CD8-positive, alpha-beta memory T cell (primary cell): ENCODE data around the gene RAX2. TPM values are rescaled to one million over a fixed set of nuclear protein-coding genes. Genes with fewer than 3 reads are reported as not detected.
A peak's percentile ranks its signal among the peaks of the same experiment; 100 is the strongest.

Source experiments
- CTCF ChIA-PET: fragments of 350-600 bp; sonication (Branson Sonifier 250); formaldehyde crosslinking; loops from one replicate; lab custom pipeline; 2021; ENCODE audit warnings: antibody characterized with exemption; lab: Charles Lee
- POLR2A ChIA-PET: fragments of 350-600 bp; sonication (Branson Sonifier 250); formaldehyde crosslinking; loops from one replicate; lab custom pipeline; 2021; ENCODE audit warnings: antibody characterized with exemption; lab: Charles Lee
- DNase-seq, 5 donors: peaks; one replicate each; pipeline versions ENCODE4 v3.0.0 to v3.0.0-alpha.2; 2020 to 2022; ENCODE audit warnings: mixed read lengths in 1 of 5
- H3K27ac ChIP-seq: one replicate; pipeline ENCODE4 v1.7.0; 2013; ENCODE audit warnings: low read depth, mild to moderate bottlenecking, low read length, moderate library complexity
- H3K27me3 ChIP-seq: 2 replicates; pipeline ENCODE4 v1.7.0; 2013; ENCODE audit warnings: low read length, mild to moderate bottlenecking; ENCODE audit not compliant: insufficient read depth, poor library complexity, severe bottlenecking
- H3K36me3 ChIP-seq: 2 replicates; pipeline ENCODE4 v1.7.0; 2013; ENCODE audit warnings: mild to moderate bottlenecking, low read length, moderate library complexity; ENCODE audit not compliant: insufficient read depth
- H3K4me1 ChIP-seq: 2 replicates; pipeline ENCODE4 v1.7.0; 2013; ENCODE audit warnings: mild to moderate bottlenecking, low read length, moderate library complexity; ENCODE audit not compliant: insufficient read depth
- H3K4me3 ChIP-seq: 2 replicates; pipeline ENCODE4 v1.7.0; 2013; ENCODE audit warnings: mild to moderate bottlenecking, low read length
- H3K9me3 ChIP-seq: 2 replicates; pipeline ENCODE4 v1.7.0; 2013; ENCODE audit warnings: mild to moderate bottlenecking, low read length
- H3K27ac Mint-ChIP-seq, 8 donors: one replicate each; pipeline ENCODE4 v1.8.0; 2020 to 2021; ENCODE audit warnings: mixed read lengths in 8 of 8, mild to moderate bottlenecking in 6 of 8, inconsistent platforms in 3 of 8, moderate library complexity in 3 of 8
- H3K27me3 Mint-ChIP-seq, 2 donors: one replicate each; pipeline ENCODE4 v1.8.0; 2020 to 2021; ENCODE audit warnings: mixed read lengths in 2 of 2, mild to moderate bottlenecking in 1 of 2, moderate library complexity in 1 of 2
- H3K36me3 Mint-ChIP-seq, 3 donors: one replicate each; pipeline ENCODE4 v1.8.0; 2020 to 2021; ENCODE audit warnings: mixed read lengths in 3 of 3, inconsistent platforms in 1 of 3, mild to moderate bottlenecking in 1 of 3
- H3K4me1 Mint-ChIP-seq, 3 donors: one replicate each; pipeline ENCODE4 v1.8.0; 2020 to 2021; ENCODE audit warnings: mixed read lengths in 3 of 3, inconsistent platforms in 1 of 3, mild to moderate bottlenecking in 1 of 3
- H3K4me3 Mint-ChIP-seq, 7 donors: one replicate each; pipeline ENCODE4 v1.8.0; 2020 to 2021; ENCODE audit warnings: mixed read lengths in 7 of 7, mild to moderate bottlenecking in 6 of 7, moderate library complexity in 4 of 7, inconsistent platforms in 2 of 7
- H3K9me3 Mint-ChIP-seq, 5 donors: one replicate each; pipeline ENCODE4 v1.8.0; 2020 to 2022; ENCODE audit warnings: mixed read lengths in 5 of 5, mild to moderate bottlenecking in 3 of 5, moderate library complexity in 2 of 5, inconsistent platforms in 1 of 5
- polyA plus RNA-seq: library from polyadenylated mRNA; unstranded; fragments of 300-500 nt; fragmentation: Illumina TruSeq; gene quantifications from one replicate; pipeline ENCODE4 v1.2.3, GENCODE V29; 2021
- total RNA-seq, 2 experiments: library from RNA; stranded (reverse); gene quantifications; one replicate each; pipeline ENCODE4 v1.2.3, GENCODE V29; 2021

Gene RAX2
- total and polyA plus RNA-seq, 3 experiments from 2014 or later: not detected

DNA sequence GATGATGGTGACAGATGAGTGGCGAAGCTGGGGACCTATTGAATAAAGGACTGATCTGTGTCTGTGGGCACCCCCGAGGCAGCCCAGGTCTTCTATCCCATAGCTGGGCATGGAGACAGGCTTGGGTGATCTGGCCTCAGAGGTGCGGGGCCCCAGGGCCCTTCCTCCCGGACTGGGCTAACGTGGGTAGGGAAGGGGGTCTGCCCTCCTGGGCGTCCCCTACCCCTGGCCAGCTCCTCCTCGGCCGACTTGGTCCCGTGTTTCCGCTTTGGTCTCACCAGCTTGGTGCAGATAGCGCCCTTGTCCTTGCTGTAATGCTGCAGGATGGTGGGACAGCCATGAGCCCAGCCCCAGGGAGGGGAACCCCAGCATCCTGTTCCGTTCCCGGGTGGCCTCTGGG, 10.9 kb upstream of the RAX2 start:
- Histone ChIP-seq H3K27ac (no peak overlapping the region), H3K9me3 (peaks cover 15% of the 10 kb centered on the region), H3K36me3 (peaks cover 7% of the 10 kb centered on the region), H3K27me3 (no peaks in the 10 kb centered on the region), H3K4me1 (peaks cover 14% of the 10 kb centered on the region), H3K4me3 (no peak overlapping the region)
- Mint-ChIP-seq H3K36me3 (peaks cover 6 to 24% (median 20%) of the 10 kb centered on the region in 3 donors), H3K4me3 (peak overlapping the region in 2 of 7 donors; percentile 18 to 59), H3K9me3 (peaks cover 10 to 20% (median 16%) of the 10 kb centered on the region in 5 donors), H3K27me3 (peaks cover 0 to 1% of the 10 kb centered on the region in 2 donors), H3K4me1 (peaks cover 23 to 36% (median 31%) of the 10 kb centered on the region in 3 donors), H3K27ac (peak overlapping the region in 1 of 8 donors; percentile 70)
- no peak for DNase-seq
- CTCF ChIA-PET: interaction anchor here (0.6 to 3.4 kb wide), 7 partner anchors 20 to 102 kb away, joined by 3 to 15 read pairs (median 6); partner anchors contain the start of gene MRPL54
- POLR2A ChIA-PET: no interaction called here

DNA sequence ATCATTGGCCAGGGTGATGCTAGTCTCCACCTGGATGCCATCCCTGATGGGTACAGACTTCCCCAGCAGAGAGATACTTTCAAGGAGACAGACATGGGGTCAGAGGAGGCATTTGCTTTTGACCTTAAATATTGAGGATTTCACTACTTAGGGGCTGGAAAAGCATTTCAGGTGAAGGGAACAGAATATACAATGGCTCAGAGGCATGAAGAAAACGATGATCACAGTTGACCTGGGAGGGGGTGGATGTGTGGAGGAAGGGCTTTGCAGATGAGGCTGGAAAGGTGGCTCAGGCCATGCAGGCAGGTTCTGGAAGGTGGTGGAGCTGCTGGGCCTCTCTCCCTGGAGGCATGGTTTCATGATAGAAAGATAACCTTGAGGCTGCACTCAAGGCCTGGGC, 10.3 kb upstream of the RAX2 start:
- H3K4me1 ChIP-seq: peaks cover 14% of the 10 kb centered on the region
- Mint-ChIP-seq H3K4me1 (peaks cover 23 to 33% (median 29%) of the 10 kb centered on the region in 3 donors), H3K27ac (peak overlapping the region in 4 of 8 donors; percentile 61 to 83 (median 66)), H3K27me3 (peaks cover 0 to 1% of the 10 kb centered on the region in 2 donors), H3K9me3 (peaks cover 10 to 20% (median 16%) of the 10 kb centered on the region in 5 donors), H3K36me3 (peaks cover 6 to 24% (median 20%) of the 10 kb centered on the region in 3 donors), H3K4me3 (peak overlapping the region in 6 of 7 donors; percentile 18 to 73 (median 46))
- H3K36me3 ChIP-seq: peaks cover 7% of the 10 kb centered on the region
- CTCF ChIA-PET: interaction anchor here (1.1 to 3.4 kb wide), 3 partner anchors 30 to 85 kb away, joined by 3 to 15 read pairs (median 6); no protein-coding TSS in a partner anchor
- no peaks in the 10 kb centered on the region for H3K27me3 ChIP-seq
- H3K4me3 ChIP-seq: no peak overlapping the region
- H3K27ac ChIP-seq: no peak overlapping the region
- DNase-seq: no peak
- POLR2A ChIA-PET: no interaction called here
- peaks cover 15% of the 10 kb centered on the region for H3K9me3 ChIP-seq

DNA sequence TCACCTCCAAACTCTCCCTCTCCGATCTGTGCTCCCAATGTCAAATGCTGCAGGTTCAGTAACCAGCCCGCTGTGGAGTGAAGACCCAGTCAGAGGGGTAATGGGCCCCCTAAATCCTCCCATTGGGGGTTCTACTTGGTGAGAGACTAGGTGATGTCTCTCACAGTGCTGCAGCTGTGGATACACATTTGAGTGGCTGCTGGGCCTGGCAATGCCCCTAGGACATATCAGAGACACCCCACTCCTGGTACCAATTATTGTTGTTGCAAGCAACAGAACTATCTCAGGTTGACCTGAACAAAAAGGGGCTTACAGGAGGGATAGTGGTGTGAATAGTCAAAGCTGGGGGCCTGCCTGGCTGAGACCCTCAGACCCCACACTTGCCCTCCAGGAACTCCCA, 9.6 kb upstream of the RAX2 start:
- CTCF ChIA-PET: interaction anchor here (1.3 to 1.9 kb wide), 2 partner anchors 16 to 41 kb away, joined by 3 to 4 read pairs; no protein-coding TSS in a partner anchor
- peaks cover 7 to 24% (median 20%) of the 10 kb centered on the region in 3 donors for H3K36me3 Mint-ChIP-seq
- Histone ChIP-seq H3K4me3 (no peak overlapping the region), H3K27ac (no peak overlapping the region), H3K36me3 (peaks cover 7% of the 10 kb centered on the region), H3K27me3 (no peaks in the 10 kb centered on the region), H3K9me3 (peaks cover 15% of the 10 kb centered on the region), H3K4me1 (peaks cover 10% of the 10 kb centered on the region)
- peaks cover 23 to 30% (median 25%) of the 10 kb centered on the region in 3 donors for H3K4me1 Mint-ChIP-seq
- H3K27me3 Mint-ChIP-seq: peaks cover 0 to 1% of the 10 kb centered on the region in 2 donors
- peak overlapping the region in 4 of 8 donors; percentile 40 to 72 (median 62) for H3K27ac Mint-ChIP-seq
- peaks cover 10 to 20% (median 16%) of the 10 kb centered on the region in 5 donors for H3K9me3 Mint-ChIP-seq
- H3K4me3 Mint-ChIP-seq: peak overlapping the region in 2 of 7 donors; percentile 28 to 59
- POLR2A ChIA-PET: interaction anchor here (1.1 kb wide), 1 partner anchor 19 kb away, joined by 6 read pairs; the partner anchor contains the start of gene MRPL54
- no peak for DNase-seq

DNA sequence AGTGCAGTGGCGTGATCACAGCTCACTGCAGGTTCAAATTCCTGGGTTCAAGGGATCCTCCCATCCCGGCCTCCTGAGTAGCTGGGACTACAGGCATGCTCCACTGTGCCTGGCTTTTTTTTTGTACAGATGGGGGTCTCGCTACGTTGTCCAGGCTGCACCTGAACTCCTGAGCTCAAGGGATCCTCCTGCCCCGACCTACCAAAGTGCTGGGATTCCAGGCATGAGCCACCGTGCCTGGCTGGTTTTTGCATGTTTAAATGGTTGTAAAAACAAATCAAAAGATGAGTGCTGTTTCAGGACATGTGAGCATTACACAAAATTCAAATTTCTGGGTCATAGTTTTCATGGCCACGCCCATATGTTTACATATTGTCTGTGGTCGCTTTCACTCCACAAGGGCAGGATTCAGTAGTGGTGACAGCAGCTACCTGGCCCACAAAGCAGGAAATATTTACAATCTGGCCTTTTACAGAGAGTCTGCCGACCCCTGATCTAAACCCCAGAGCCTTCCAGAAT, 8.8 kb upstream of the RAX2 start:
- POLR2A ChIA-PET: interaction anchor here (1.1 kb wide), 1 partner anchor 19 kb away, joined by 6 read pairs; the partner anchor contains the start of gene MRPL54
- Histone ChIP-seq H3K9me3 (peaks cover 15% of the 10 kb centered on the region), H3K36me3 (peaks cover 7% of the 10 kb centered on the region), H3K4me1 (peaks cover 9% of the 10 kb centered on the region), H3K4me3 (no peak overlapping the region), H3K27ac (no peak overlapping the region), H3K27me3 (no peaks in the 10 kb centered on the region)
- CTCF ChIA-PET: interaction anchor here (1.0 to 2.2 kb wide), 4 partner anchors 17 to 42 kb away, joined by 3 to 9 read pairs (median 4); partner anchors contain the start of genes APBA3 and MRPL54
- H3K9me3 Mint-ChIP-seq: peaks cover 10 to 20% (median 16%) of the 10 kb centered on the region in 5 donors
- H3K4me1 Mint-ChIP-seq: peaks cover 23 to 28% (median 25%) of the 10 kb centered on the region in 3 donors
- H3K27ac Mint-ChIP-seq: peak overlapping the region in 6 of 8 donors; percentile 7 to 72 (median 58)
- H3K27me3 Mint-ChIP-seq: peaks cover 0 to 1% of the 10 kb centered on the region in 2 donors
- no peak for DNase-seq
- peak overlapping the region in 1 of 7 donors; percentile 46 for H3K4me3 Mint-ChIP-seq
- peaks cover 7 to 22% (median 20%) of the 10 kb centered on the region in 3 donors for H3K36me3 Mint-ChIP-seq

DNA sequence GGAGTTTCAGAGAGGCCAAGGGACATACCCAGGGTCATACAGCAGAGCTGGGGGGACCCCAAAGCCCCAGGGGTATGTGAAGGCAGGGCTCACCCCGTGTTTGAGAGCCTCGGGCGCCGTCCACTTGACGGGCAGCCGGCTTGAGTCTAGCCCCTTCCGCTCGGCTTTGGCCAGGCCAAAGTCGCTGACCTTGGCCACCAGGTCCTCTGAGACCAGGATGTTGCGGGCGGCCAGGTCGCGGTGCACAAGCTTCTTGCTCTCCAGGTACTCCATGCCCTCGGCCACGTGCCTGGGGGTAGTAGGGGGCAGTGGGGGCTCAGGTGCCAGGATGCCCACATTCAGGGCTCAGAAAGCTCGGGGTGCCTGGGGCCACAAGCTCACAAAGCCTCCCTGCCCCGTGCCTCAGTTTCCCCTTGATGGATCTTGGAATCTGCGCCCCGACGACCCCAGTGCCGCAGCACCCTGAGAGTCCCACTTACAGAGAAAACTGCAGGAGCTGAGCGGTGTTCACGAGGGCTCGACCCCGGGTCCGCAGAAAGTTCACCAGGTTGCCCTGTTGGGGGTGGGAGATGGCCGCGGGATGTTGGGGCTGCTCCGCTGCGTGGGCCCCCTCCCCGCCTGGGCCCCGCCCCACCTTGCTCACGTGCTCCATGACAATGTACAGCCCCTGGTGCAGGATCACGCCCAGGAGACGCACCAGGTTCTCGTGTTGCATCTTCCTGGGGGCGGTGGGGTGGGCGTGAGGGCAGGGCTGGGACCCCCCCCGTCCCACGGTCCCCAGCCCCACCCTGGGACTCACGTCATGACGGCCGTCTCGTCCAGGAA, 7.1 kb upstream of the RAX2 start:
- peaks cover 7% of the 10 kb centered on the region for H3K36me3 ChIP-seq
- H3K4me1 Mint-ChIP-seq: peaks cover 11 to 19% (median 18%) of the 10 kb centered on the region in 3 donors
- POLR2A ChIA-PET: interaction anchor here (1.1 kb wide), 1 partner anchor 16 kb away, joined by 4 read pairs; the partner anchor contains the start of gene MRPL54

DNA sequence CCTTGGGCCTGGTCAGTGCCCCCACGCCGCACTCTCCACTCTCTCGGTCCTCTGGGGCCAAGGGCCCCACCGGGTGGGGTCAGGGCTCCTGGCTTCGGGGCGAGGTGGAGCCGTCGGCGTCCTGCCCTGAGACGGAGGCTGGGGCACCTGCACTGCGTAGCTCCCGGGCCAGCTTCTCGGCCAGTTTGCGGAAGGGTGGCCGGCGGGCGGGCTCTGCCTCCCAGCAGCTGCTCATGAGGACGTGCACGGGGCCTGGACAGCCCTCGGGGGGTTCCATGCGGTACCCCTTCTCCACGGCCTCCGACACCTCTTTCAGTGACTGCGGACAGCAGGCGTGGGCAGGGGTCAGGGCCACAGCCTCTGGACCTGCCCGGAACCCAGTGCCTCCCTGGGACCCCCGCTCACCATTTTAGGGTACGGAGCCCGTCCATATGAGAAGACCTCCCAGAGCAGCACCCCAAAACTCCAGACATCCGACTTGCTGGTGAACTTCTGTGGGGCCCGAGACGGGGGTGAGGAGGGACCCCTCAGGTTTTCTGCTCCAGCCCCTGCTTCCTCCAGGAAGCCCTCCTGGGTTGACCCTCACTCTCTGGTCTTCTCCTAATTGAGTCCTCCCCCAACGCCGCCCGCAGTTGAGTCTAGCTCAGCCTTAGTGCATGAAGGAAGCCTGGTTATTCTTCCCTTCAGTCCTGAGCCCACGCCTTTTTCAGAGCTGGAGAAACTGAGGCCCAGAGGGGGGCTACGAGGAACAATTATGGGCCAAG, 6.3 kb upstream of the RAX2 start:
- no peaks in the 10 kb centered on the region for H3K27me3 ChIP-seq
- H3K9me3 ChIP-seq: peaks cover 15% of the 10 kb centered on the region
- no peak overlapping the region for H3K4me3 ChIP-seq
- H3K9me3 Mint-ChIP-seq: peaks cover 10 to 20% (median 16%) of the 10 kb centered on the region in 5 donors
- no peak overlapping the region for H3K4me3 Mint-ChIP-seq
- peaks cover 7% of the 10 kb centered on the region for H3K36me3 ChIP-seq
- H3K27ac ChIP-seq: no peak overlapping the region
- ChIA-PET POLR2A (interaction anchor here (1.0 kb wide), 1 partner anchor 18 kb away, joined by 3 read pairs; no protein-coding TSS in a partner anchor), CTCF (interaction anchor here (1.0 kb wide), 1 partner anchor 16 kb away, joined by 3 read pairs; the partner anchor contains the start of gene MRPL54)
- DNase-seq: no peak
- H3K4me1 ChIP-seq: no peaks in the 10 kb centered on the region
- peaks cover 8 to 18% (median 16%) of the 10 kb centered on the region in 3 donors for H3K4me1 Mint-ChIP-seq
- H3K36me3 Mint-ChIP-seq: peaks cover 7 to 20% (median 16%) of the 10 kb centered on the region in 3 donors
- no peaks in the 10 kb centered on the region for H3K27me3 Mint-ChIP-seq
- peak overlapping the region in 1 of 8 donors; percentile 30 for H3K27ac Mint-ChIP-seq

More for the DNA sequence above, 7.1 kb upstream of the RAX2 start:
- Histone ChIP-seq H3K4me3 (no peak overlapping the region), H3K9me3 (peaks cover 15% of the 10 kb centered on the region), H3K27ac (no peak overlapping the region), H3K27me3 (no peaks in the 10 kb centered on the region), H3K4me1 (no peaks in the 10 kb centered on the region)
- Mint-ChIP-seq H3K27ac (peak overlapping the region in 1 of 8 donors; percentile 30), H3K9me3 (peaks cover 10 to 20% (median 16%) of the 10 kb centered on the region in 5 donors), H3K4me3 (no peak overlapping the region), H3K36me3 (peaks cover 7 to 20% (median 19%) of the 10 kb centered on the region in 3 donors), H3K27me3 (peaks cover 0 to 1% of the 10 kb centered on the region in 2 donors)
- CTCF ChIA-PET: interaction anchor here (1.0 to 2.2 kb wide), 2 partner anchors 16 to 17 kb away, joined by 3 to 9 read pairs; partner anchors contain the start of gene MRPL54
- no peak for DNase-seq

DNA sequence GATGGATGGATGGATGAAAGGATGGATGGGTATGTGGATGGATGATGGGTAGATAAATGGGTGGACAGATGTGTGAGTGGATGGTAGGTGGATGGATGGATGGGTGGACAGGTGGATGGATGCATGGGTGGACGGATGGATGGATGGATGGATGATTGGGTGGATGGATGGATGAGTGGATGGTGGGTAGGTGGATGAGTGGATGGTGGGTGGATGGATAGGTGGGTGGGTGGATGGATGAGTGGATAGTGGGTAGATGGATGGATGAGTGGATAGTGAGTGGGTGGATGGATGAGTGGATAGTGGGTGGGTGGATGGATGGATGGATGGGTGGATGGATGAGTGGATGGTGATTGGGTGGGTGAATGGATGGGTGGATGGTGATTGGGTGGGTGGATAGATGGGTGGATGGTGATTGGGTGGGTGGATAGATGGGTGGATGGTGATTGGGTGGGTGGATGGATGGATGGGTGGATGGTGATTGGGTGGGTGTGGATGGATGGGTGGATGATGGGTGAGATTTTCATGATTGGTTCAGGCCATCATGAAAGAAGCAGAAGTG, 4.5 kb upstream of the RAX2 start:
- H3K4me3 ChIP-seq: no peak overlapping the region
- Mint-ChIP-seq H3K4me3 (no peak overlapping the region), H3K27me3 (no peaks in the 10 kb centered on the region), H3K36me3 (peaks cover 1 to 8% (median 3%) of the 10 kb centered on the region in 3 donors), H3K4me1 (peaks cover 5 to 9% (median 9%) of the 10 kb centered on the region in 3 donors), H3K27ac (peak overlapping the region in 1 of 8 donors; percentile 14), H3K9me3 (peaks cover 0 to 8% (median 7%) of the 10 kb centered on the region in 5 donors)
- no peaks in the 10 kb centered on the region for H3K36me3 ChIP-seq
- no peak for DNase-seq
- H3K9me3 ChIP-seq: peaks cover 7% of the 10 kb centered on the region
- ChIA-PET CTCF (no interaction called here), POLR2A (no interaction called here)
- no peaks in the 10 kb centered on the region for H3K27me3 ChIP-seq
- no peak overlapping the region for H3K27ac ChIP-seq
- H3K4me1 ChIP-seq: no peaks in the 10 kb centered on the region
